GM12872 (cell line): ENCODE measurements around the gene RIPK4.

ENCODE experiments used
- TF ChIP-seq, protein P1 (sequence below): IDR thresholded peaks from 3 replicates; pipeline ENCODE4 v1.5.1; 2011; ENCODE audit warnings: low read depth, mild to moderate bottlenecking, low read length, moderate library complexity; ENCODE audit not compliant: insufficient read depth

RIPK4 gene

GRCh38 chr21:41709166-41709565 lies 57.7 kb downstream of the RIPK4 start:
- TF ChIP-seq, protein P1, sequence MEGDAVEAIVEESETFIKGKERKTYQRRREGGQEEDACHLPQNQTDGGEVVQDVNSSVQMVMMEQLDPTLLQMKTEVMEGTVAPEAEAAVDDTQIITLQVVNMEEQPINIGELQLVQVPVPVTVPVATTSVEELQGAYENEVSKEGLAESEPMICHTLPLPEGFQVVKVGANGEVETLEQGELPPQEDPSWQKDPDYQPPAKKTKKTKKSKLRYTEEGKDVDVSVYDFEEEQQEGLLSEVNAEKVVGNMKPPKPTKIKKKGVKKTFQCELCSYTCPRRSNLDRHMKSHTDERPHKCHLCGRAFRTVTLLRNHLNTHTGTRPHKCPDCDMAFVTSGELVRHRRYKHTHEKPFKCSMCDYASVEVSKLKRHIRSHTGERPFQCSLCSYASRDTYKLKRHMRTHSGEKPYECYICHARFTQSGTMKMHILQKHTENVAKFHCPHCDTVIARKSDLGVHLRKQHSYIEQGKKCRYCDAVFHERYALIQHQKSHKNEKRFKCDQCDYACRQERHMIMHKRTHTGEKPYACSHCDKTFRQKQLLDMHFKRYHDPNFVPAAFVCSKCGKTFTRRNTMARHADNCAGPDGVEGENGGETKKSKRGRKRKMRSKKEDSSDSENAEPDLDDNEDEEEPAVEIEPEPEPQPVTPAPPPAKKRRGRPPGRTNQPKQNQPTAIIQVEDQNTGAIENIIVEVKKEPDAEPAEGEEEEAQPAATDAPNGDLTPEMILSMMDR = no peak

- TF ChIP-seq, protein P1 = no peak
Observed at GRCh38 chr21:41707960-41708330, 58.9 kb downstream of the RIPK4 start.

DNA sequence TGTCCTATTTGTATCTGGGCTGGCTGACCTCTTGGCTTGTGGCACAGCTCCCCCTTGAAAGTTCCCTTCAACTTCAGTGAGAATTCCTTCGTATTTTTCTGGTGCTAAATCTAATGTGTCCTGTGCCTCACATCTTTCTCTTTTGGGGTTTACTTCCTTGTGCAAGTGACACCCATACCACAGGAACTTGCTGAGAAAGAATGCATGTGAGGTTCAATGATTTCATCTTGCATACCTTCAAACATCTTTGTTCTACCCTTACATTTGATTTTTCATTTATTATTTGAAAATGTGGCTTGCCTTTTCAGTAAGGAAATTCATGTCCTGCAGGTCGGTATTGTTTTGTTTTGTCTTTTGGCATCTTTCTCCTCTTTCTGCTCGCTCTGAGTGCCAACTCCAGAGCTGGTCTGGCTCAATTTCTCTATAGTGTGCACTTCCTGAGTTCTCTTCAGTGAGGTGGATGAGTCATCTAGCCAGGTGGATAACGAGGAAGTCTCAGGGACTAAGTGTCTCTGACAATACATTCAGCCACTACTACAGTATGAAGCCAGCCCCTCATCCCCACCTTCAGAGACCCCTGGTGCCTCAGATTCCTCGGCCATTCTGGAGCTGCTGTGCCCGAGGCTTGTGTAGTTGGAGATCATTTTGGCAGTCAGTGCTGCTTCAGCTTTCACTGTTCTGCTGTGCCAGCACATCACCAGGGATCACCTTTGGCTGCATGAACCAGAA lies 59.5 kb downstream of the RIPK4 start:
- TF ChIP-seq, protein P1 = no peak

- TF ChIP-seq, protein P1 = no peak
Observed at GRCh38 chr21:41706678-41707077, 60.2 kb downstream of the RIPK4 start.

GRCh38 chr21:41706263-41706639 lies 60.6 kb downstream of the RIPK4 start:
- TF ChIP-seq, protein P1 = no peak

DNA sequence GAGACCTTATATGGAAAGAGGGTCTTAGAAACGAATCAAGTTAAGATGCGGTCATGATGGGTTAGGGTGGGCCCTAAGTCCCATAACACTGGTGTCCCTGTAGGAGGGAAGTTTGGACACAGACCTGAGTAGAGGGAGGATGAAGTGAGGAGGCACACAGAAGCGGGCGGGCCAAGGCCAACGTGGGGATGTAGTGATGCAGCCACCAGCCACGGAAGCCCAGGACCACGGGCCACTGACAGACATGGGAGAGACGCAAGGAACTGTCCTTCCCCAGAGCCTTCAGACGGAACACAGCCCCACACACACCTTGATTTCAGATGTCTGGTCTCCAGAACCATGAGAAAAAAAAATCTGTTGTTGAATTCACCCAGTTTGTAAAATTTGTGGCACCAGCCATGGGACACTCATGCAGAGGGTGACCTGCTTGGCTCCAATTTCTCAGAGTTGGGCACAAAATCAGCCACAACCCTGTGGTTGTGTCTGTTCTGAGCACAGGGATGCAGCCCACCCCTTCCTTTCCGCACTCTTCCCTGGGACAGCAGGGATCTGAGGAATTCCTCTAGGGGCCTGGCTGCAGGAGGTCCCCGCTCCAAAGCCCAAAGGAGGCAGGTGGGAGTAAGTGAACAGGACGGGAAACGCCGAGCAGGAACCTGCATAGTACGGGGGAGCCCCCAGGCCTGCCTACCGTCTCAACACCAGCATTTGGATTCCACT lies 61.1 kb downstream of the RIPK4 start:
- TF ChIP-seq, protein P1 = no peak

DNA sequence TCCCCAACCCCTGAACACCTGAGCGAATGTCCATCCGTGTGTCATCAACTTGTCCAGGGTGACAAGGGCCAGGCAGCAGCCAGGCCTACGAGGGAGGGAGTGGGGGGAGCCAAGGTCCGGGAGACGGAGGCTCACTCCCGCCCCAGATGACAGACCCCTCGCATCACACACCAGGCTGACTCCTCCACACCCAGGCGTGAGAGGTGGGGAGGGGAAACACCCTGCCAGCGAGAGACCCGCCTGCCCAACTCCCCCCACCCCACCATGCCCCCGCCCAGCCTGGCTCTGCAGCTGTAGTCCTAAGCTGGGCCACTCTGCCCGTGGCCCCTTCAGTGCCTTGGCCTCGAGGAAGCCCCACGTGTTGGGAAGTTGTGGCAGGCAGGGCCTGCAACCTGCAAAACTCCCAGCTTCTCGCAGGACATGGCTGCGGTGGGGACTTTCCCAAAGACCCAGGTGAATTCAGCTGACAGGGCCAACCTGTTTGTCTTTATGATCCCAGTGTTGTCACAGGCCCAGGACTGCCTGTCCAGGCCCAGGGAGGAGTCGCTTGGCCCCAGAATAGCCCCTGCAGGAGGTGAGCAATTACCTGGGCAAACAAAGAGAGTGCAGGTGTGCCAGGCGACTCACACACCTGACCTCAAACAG lies 62.9 kb downstream of the RIPK4 start:
- TF ChIP-seq, protein P1 = no peak
